B cell (primary cell): ENCODE data around the gene NOS3.

ENCODE experiments used
- EZH2 ChIP-seq: IDR thresholded peaks from 2 replicates; pipeline ENCODE4 v1.6.1; 2012; ENCODE audit warnings: borderline replicate concordance, low read depth, mild to moderate bottlenecking, moderate library complexity, low read length; ENCODE audit not compliant: insufficient read depth, poor library complexity, severe bottlenecking
- TF ChIP-seq, protein P1 (sequence below): fragments of 200-600 bp; IDR thresholded peaks from one replicate; pipeline ENCODE4 v1.8.0; 2022; ENCODE audit warnings: antibody characterized with exemption, mild to moderate bottlenecking

GRCh38 chr7:151013356-151013732 is 22.5 kb downstream of the NOS3 start:
- TF ChIP-seq, protein P1, sequence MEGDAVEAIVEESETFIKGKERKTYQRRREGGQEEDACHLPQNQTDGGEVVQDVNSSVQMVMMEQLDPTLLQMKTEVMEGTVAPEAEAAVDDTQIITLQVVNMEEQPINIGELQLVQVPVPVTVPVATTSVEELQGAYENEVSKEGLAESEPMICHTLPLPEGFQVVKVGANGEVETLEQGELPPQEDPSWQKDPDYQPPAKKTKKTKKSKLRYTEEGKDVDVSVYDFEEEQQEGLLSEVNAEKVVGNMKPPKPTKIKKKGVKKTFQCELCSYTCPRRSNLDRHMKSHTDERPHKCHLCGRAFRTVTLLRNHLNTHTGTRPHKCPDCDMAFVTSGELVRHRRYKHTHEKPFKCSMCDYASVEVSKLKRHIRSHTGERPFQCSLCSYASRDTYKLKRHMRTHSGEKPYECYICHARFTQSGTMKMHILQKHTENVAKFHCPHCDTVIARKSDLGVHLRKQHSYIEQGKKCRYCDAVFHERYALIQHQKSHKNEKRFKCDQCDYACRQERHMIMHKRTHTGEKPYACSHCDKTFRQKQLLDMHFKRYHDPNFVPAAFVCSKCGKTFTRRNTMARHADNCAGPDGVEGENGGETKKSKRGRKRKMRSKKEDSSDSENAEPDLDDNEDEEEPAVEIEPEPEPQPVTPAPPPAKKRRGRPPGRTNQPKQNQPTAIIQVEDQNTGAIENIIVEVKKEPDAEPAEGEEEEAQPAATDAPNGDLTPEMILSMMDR = no peak
- TF ChIP-seq EZH2 = no peak
